MV-4-11 (cell line): ENCODE data around the gene GIMAP1.

Experiments used
- DNase-seq: peaks from one replicate; lab custom pipeline; 2025; lab: John Stamatoyannopoulos, UW

The GIMAP1 gene

DNA sequence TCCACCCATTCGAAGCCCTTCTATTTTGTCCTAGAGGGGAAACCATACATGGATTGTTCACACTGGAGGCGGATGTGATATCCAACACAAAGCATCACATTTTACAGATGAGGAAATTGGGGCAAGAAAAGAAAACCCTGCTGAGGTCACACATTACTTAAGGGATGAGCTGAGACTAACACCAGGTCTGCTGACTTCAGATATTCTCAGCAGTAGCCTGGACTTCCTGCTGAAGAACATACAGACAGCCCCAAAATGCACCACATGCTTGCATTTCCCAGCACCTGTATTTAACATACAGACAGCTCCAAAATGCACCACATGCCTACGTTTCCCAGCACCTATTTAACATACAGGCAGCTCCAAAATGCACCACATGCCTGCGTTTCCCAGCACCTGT is 32.0 kb downstream of the GIMAP1 start:
- no peak for DNase-seq

DNA sequence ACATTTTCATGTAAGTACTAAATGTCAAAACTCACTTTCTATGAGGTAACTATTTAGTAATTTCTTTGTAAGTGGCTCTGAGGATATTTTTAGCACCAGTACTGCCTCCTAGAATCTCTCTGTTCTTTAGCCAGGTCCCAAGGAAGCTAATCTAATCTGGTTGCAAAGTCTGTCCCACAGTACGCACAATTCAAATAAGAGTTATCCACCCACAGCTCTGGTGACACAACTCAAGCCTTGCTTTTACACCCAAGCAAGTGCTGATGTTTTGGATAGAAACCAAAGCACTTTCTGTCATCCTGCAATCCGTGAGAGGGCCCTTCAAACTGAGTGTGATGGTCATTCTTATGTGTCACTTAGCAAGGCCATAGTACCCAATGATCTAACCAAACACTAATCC is 35.3 kb downstream of the GIMAP1 start:
- DNase-seq, result peak; percentile 4

DNA sequence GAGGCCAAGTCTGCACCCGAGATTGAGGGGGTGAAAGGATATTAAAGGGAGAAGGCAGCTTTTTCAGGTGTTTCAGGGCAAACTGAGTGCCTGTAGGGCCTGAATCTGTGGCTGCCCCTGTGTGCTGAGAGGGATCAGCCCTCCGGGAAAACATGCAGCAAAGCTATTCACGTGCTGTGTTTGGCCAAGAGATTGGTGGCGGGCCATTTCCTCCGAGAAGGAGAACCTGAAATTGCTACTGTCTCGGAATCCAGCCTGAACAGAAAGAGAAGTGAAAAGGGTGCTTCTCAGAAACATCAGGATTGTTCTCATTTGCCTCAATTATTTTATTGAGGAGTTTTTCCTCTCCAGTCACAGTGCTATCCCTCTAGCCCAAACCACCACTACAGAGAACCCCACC is 36.8 kb downstream of the GIMAP1 start:
- DNase-seq, result peak; percentile 72

DNA sequence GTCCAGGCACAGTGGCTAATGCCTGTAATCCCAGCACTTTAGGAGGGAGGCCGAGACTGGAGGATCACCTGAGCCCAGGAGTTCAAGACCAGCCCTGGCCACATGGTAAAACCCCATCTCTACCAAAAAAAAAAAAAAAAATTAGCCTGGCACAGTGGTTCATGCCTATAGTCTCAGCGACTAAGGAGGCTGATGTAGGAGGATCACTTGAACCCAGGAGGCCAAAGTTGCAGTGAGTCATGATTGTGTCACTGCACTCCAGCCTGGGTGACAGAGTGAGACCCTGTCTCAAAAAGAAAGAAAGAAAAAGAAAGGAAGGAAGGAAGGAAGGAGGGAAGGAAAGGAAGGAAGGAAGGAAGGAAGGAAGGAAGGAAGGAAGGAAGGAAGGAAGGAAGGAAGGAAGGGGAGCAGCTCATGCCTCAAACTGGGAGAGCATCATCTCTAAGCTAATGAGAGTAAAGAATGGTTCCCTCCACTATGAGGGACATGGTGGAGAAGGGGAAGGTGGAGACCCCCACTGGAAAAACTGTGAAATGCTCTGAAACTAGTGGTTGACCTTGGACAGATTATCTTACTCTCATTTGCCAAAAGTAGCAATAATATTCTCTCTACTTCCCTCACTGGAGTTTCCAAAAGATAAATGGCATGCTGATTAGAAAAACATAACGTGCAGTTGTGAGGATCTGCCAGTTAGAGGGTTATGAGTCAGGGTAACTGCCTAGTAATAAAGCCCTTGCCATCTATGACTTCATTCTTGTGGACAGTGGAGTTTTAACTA is 37.6 kb downstream of the GIMAP1 start:
- peak; percentile 95 for DNase-seq

- DNase-seq, result peak; percentile 18
Measured at GRCh38 chr7:150754951-150755350, 38.5 kb downstream of the GIMAP1 start.

- peak; percentile 88 for DNase-seq
Measured at GRCh38 chr7:150755473-150756099, 39.2 kb downstream of the GIMAP1 start.

DNA sequence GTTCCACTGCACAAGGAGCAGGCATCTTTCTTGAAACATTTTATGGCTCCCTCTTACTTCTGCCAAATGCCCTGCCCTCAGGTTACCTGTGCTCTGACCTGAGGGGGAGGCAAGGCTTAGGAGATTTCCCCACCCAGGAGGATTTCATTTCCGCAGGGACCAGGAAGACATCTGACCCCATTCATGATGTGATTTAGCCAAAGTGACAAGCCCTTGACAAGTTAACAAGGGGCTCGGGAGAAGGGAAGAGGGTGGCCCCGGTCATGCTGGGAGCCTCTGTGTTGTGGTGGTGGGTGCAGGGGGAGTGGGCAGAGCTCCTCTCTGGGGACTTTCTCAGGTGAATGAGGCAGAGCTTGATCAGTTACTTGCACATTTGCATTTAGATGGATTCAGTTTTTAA is 39.8 kb downstream of the GIMAP1 start:
- DNase-seq, result no peak

DNA sequence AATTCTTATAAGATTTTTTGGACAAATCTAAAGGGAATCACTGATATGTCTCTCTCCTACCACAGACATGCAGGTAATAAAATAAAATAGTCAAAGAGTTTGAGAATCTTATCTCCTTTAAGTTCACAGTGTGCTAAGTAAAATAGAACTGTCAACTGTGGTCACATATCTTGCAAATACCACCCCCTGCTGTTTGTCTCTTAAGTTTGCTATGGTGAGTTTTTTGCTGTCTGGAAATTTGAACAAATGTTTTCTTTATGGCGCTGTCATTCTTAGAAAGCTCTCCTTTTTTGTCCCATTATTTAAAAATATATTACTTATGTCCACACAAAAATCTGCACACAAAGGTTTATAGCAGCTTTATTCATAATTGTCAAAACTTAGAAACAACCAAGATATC is 40.4 kb downstream of the GIMAP1 start:
- DNase-seq, result peak; percentile 34

- DNase-seq, result no peak
Measured at GRCh38 chr7:150759479-150759878, 43.1 kb downstream of the GIMAP1 start.

DNA sequence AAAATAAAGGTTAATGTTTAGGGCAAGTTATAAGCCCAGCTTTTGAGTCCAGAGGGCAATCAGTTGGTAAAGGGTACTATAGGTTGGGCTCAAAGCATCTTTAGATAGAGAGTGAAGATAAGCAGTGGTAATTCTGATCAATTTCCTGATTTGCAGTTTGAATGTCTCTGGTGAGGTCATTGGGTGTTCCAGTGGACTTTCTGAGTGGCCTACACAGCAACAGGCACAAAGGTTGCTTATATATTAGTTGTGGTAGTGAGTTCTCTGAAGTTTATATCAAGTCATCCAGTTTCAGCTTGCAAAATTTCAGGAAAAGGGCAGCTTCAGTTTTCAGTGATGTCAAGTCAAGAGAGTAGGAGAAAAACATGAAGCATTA is 49.9 kb downstream of the GIMAP1 start:
- DNase-seq, result no peak

GRCh38 chr7:150769768-150770167 is 53.4 kb downstream of the GIMAP1 start:
- no peak for DNase-seq
